Neural progenitor cell (in vitro differentiated cells): Measurements from ENCODE around the gene ALLC. TPM values are rescaled to one million over a fixed set of nuclear protein-coding genes. Genes with fewer than 3 reads are reported as not detected.
"Not testable (repeated sequence)": the region's sequence is repeated elsewhere in the genome, so short reads cannot be mapped to it uniquely, and the experiment has no call there.

ENCODE experiments used
- DNase-seq: peaks from one replicate; pipeline ENCODE4 v3.0.0-alpha.2; 2016; ENCODE audit warnings: low spot score
- H2AFZ ChIP-seq: fragments of 200-600 bp; sonication (generic); replicated peaks from 2 replicates; pipeline ENCODE4 v1.6.1; 2016; ENCODE audit warnings: antibody characterized with exemption
- H3F3A ChIP-seq: fragments of 200-600 bp; sonication (generic); 2 replicates; pipeline ENCODE4 v1.6.1; 2016; ENCODE audit warnings: antibody characterized with exemption, low read depth
- H3K27ac ChIP-seq: fragments of 200-600 bp; sonication (generic); 2 replicates; pipeline ENCODE4 v1.5.1; 2016; ENCODE audit warnings: mild to moderate bottlenecking
- H3K27me3 ChIP-seq: fragments of 200-600 bp; sonication (generic); 2 replicates; pipeline ENCODE4 v1.6.1; 2016; ENCODE audit warnings: mild to moderate bottlenecking, moderate library complexity
- H3K36me3 ChIP-seq: fragments of 200-600 bp; sonication (generic); 2 replicates; pipeline ENCODE4 v1.5.1; 2016
- H3K4me1 ChIP-seq: fragments of 200-600 bp; sonication (generic); 2 replicates; pipeline ENCODE4 v1.6.1; 2016; ENCODE audit warnings: mixed run types
- H3K4me2 ChIP-seq: fragments of 200-600 bp; sonication (generic); 2 replicates; pipeline ENCODE4 v1.6.1; 2016
- H3K4me3 ChIP-seq: fragments of 200-600 bp; sonication (generic); 2 replicates; pipeline ENCODE4 v1.5.1; 2016
- H3K79me2 ChIP-seq: fragments of 200-600 bp; sonication (generic); 2 replicates; pipeline ENCODE4 v1.6.1; 2016; ENCODE audit warnings: low read depth
- H3K9ac ChIP-seq: fragments of 200-600 bp; sonication (generic); 2 replicates; pipeline ENCODE4 v1.6.1; 2016
- H3K9me3 ChIP-seq: fragments of 200-600 bp; sonication (generic); 2 replicates; pipeline ENCODE4 v1.5.1; 2016; ENCODE audit warnings: low read depth
- H4K20me1 ChIP-seq: fragments of 200-600 bp; sonication (generic); 2 replicates; pipeline ENCODE4 v1.6.1; 2016; ENCODE audit warnings: low read depth
- H3K27ac Mint-ChIP-seq: 3 replicates; pipeline ENCODE4 v1.8.0; 2021; ENCODE audit warnings: mixed read lengths
- H3K27me3 Mint-ChIP-seq: 2 replicates; pipeline ENCODE4 v1.8.0; 2022; ENCODE audit warnings: low read depth, mild to moderate bottlenecking, inconsistent platforms, moderate library complexity, mixed read lengths; ENCODE audit not compliant: insufficient read depth
- H3K36me3 Mint-ChIP-seq: 3 replicates; pipeline ENCODE4 v1.8.0; 2021; ENCODE audit warnings: mixed read lengths
- H3K4me1 Mint-ChIP-seq: 3 replicates; pipeline ENCODE4 v1.8.0; 2021; ENCODE audit warnings: mixed read lengths
- H3K4me3 Mint-ChIP-seq: 3 replicates; pipeline ENCODE4 v1.8.0; 2021; ENCODE audit warnings: mild to moderate bottlenecking, moderate library complexity, mixed read lengths
- H3K9me3 Mint-ChIP-seq: 3 replicates; pipeline ENCODE4 v1.8.0; 2020; ENCODE audit warnings: mixed read lengths
- EZH2 ChIP-seq: fragments of 200-600 bp; sonication (generic); IDR thresholded peaks from 2 replicates; pipeline ENCODE4 v1.6.1; 2017; ENCODE audit warnings: antibody characterized with exemption, mild to moderate bottlenecking, moderate library complexity
- EZH2phosphoT487 ChIP-seq: fragments of 200-600 bp; sonication (generic); IDR thresholded peaks from 2 replicates; pipeline ENCODE4 v1.6.1; 2017; ENCODE audit warnings: antibody characterized with exemption
- total RNA-seq: library from RNA; depleted of rRNA; stranded (reverse); fragments of >200 nt; gene quantifications from 2 replicates; pipeline ENCODE4 v1.2.3, GENCODE V29; 2015; ENCODE audit warnings: low replicate concordance
- TF ChIP-seq, protein P1 (sequence below): fragments of 200-600 bp; sonication (generic); IDR thresholded peaks from 2 replicates; pipeline ENCODE4 v1.5.1; 2017; ENCODE audit warnings: antibody characterized with exemption, mild to moderate bottlenecking

Gene ALLC
- total RNA-seq: not detected in 2 replicates

DNA sequence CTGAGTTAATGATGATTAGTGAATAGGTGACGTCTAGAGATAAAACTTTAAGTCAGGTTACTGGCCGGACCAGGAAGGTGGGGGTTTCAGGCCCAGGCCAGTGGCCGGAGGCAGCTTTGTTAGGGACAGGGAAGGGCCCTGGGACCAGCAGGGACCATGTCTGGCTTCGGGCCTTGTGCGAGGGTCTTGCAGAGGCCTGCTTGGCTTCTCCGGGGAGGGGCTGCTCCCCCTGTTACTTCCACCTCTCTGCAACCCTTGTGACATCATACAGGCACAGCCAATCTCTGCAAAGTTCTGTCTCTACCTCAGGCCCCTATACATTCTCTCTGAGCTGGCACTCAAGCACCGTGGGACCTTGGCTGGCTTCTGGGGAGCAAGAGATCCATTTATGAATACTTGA lies at the start of gene ALLC:
Gene ALLC (plus strand): TSS at position 320 of the 400 bp plus-strand sequence. CDS start 12,958 bp downstream, outside the sequence.
- Histone ChIP-seq H3K4me3 (no peak within 1 kb of the TSS), H2AFZ (no peak within 1 kb of the TSS)
- no peak within 1 kb of the TSS for H3K4me3 Mint-ChIP-seq

DNA sequence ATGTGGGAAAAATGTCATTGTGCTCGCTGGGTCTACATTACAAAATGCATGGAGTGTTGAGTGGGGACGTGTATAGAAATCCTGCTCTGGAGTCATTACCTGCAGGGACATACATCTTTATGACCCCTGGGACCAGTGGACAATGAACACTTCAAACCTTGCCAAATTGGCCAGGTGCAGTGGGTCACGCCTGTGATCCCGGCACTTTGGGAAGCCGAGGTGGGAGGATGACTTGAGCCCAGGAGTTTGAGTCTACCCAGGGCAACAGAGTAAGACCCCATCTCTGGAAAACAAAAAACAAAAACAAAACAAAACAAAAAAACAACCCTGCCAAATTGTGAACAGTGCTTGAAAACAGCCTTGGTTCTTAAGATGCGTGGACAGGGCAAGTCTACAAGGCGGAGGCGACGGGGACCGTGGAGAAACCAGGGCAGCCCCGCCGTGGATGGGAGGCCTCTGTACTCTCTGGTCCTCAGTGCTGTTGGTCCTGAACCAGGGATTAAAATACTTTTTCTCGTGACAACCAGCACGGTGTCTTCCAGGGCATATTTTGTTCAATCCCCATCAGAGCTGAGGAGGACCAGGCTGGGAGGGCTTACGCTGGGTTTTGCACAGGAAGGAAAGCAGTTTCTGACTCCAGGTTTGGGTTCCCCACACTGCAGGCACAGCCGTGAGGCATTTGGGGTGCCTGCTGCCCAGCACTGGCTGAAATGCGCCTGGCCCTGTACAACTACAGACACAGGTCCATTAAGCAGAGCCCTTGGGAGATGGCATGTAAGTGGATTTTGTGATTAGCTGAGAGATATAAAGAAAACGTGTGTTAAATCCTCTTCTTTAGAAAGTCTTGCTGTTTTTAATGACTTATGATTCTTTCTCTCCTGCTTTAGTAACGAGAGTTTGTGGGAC lies 49.4 kb upstream of the ALLC start:
- Histone ChIP-seq H3K27ac (no peak overlapping the region), H3K79me2 (no peaks in the 10 kb centered on the region), H3K27me3 (peaks cover 71% of the 10 kb centered on the region), H2AFZ (no peak overlapping the region), H3K36me3 (no peaks in the 10 kb centered on the region), H3K4me2 (no peak overlapping the region), H3K9me3 (no peaks in the 10 kb centered on the region), H3F3A (peaks cover 11% of the 10 kb centered on the region), H3K4me1 (peaks cover 7% of the 10 kb centered on the region), H3K4me3 (no peak overlapping the region), H3K9ac (no peak overlapping the region), H4K20me1 (peaks cover 5% of the 10 kb centered on the region)
- Mint-ChIP-seq H3K36me3 (no peaks in the 10 kb centered on the region), H3K4me1 (peaks cover 34% of the 10 kb centered on the region), H3K27me3 (peaks cover 10% of the 10 kb centered on the region), H3K27ac (no peak overlapping the region), H3K4me3 (no peak overlapping the region), H3K9me3 (peaks cover 12% of the 10 kb centered on the region)
- no peak for TF ChIP-seq EZH2phosphoT487
- TF ChIP-seq, protein P1, sequence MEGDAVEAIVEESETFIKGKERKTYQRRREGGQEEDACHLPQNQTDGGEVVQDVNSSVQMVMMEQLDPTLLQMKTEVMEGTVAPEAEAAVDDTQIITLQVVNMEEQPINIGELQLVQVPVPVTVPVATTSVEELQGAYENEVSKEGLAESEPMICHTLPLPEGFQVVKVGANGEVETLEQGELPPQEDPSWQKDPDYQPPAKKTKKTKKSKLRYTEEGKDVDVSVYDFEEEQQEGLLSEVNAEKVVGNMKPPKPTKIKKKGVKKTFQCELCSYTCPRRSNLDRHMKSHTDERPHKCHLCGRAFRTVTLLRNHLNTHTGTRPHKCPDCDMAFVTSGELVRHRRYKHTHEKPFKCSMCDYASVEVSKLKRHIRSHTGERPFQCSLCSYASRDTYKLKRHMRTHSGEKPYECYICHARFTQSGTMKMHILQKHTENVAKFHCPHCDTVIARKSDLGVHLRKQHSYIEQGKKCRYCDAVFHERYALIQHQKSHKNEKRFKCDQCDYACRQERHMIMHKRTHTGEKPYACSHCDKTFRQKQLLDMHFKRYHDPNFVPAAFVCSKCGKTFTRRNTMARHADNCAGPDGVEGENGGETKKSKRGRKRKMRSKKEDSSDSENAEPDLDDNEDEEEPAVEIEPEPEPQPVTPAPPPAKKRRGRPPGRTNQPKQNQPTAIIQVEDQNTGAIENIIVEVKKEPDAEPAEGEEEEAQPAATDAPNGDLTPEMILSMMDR: no peak
- TF ChIP-seq EZH2: no peak
- no peak for DNase-seq

More for the DNA sequence above, at the start of gene ALLC:
- H3K27me3 Mint-ChIP-seq: peaks cover 15% of the 10 kb centered on the region
- H3F3A ChIP-seq: peaks cover 9% of the 10 kb centered on the region
- peak within 1 kb of the TSS; percentile 96 for H3K27ac Mint-ChIP-seq
- peaks cover 71% of the 10 kb centered on the region for H3K4me1 Mint-ChIP-seq
- H3K36me3 Mint-ChIP-seq: no peaks in the 10 kb centered on the region
- H3K79me2 ChIP-seq: no peaks in the 10 kb centered on the region
- TF ChIP-seq, protein P1: no peak
- TF ChIP-seq EZH2phosphoT487 (no peak), EZH2 (no peak)
- DNase-seq: no peak
- no peaks in the 10 kb centered on the region for H3K27me3 ChIP-seq
- no peaks in the 10 kb centered on the region for H4K20me1 ChIP-seq
- H3K9ac ChIP-seq: no peak within 1 kb of the TSS
- H3K36me3 ChIP-seq: no peaks in the 10 kb centered on the region
- no peak within 1 kb of the TSS for H3K27ac ChIP-seq
- peaks cover 10% of the 10 kb centered on the region for H3K4me1 ChIP-seq
- H3K4me2 ChIP-seq: no peak within 1 kb of the TSS
- peaks cover 4% of the 10 kb centered on the region for H3K9me3 Mint-ChIP-seq
- H3K9me3 ChIP-seq: no peaks in the 10 kb centered on the region

DNA sequence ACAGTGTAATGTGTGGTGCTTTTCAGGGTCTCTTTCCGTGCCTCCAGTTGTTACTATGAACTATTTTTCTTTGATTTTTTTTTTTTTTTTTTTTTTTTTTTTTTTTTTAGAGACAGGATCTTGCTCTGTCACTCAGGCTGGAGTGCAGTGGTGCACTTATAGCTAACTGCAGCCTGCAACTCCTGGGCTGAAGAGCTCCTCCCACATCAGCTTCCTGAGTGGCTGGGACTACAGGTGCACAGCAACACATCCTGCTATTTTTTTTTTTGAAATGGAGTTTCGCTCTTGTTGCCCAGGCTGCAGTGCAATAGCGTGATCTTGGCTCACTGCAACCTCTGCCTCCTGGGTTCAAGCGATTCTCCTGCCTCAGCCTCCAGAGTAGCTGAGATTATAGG lies 48.7 kb upstream of the ALLC start:
- H3K27ac Mint-ChIP-seq, H3K36me3 ChIP-seq, H4K20me1 ChIP-seq, DNase-seq, H3K9ac ChIP-seq, H3K4me2 ChIP-seq, H3K4me3 ChIP-seq, H3K36me3 Mint-ChIP-seq, H2AFZ ChIP-seq, H3K4me1 ChIP-seq, H3K9me3 ChIP-seq, H3K79me2 ChIP-seq, H3K27ac ChIP-seq, H3K4me3 Mint-ChIP-seq: not testable (repeated sequence)
- H3K9me3 Mint-ChIP-seq: peaks cover 13% of the 10 kb centered on the region
- peaks cover 10% of the 10 kb centered on the region for H3K27me3 Mint-ChIP-seq
- peaks cover 34% of the 10 kb centered on the region for H3K4me1 Mint-ChIP-seq
- Histone ChIP-seq H3K27me3 (peaks cover 73% of the 10 kb centered on the region), H3F3A (peaks cover 11% of the 10 kb centered on the region)

DNA sequence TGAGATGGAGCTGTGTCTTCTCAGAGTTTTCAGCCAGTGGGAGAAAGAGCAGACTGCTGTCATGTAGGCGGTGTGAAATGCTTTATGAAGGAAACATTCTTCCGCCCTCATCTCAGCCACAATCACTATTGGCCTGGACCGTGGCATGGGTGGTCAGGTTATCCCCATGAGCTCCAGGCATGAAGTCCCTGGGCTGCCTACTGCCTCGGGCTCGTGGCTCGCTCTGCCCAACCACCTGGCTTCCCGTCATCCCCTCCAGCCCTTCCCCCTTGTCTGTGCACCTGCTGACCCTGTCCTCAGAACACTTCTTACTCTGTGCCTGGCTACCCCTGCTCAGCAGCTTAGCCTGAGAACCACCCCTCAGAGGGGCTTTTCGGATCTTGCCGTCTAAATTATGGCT lies 47.6 kb upstream of the ALLC start:
- H3K4me2 ChIP-seq: no peak overlapping the region
- TF ChIP-seq, protein P1: no peak
- TF ChIP-seq EZH2phosphoT487 (no peak), EZH2 (no peak)
- H3K27ac Mint-ChIP-seq: peak overlapping the region; percentile 50
- no peak overlapping the region for H3K4me3 ChIP-seq
- no peak overlapping the region for H2AFZ ChIP-seq
- peaks cover 73% of the 10 kb centered on the region for H3K27me3 ChIP-seq
- H3K4me1 Mint-ChIP-seq: peaks cover 31% of the 10 kb centered on the region
- H4K20me1 ChIP-seq: peaks cover 5% of the 10 kb centered on the region
- peaks cover 10% of the 10 kb centered on the region for H3K27me3 Mint-ChIP-seq
- no peak for DNase-seq
- H3K79me2 ChIP-seq: no peaks in the 10 kb centered on the region
- no peak overlapping the region for H3K4me3 Mint-ChIP-seq
- H3K4me1 ChIP-seq: peaks cover 7% of the 10 kb centered on the region
- no peaks in the 10 kb centered on the region for H3K9me3 ChIP-seq
- H3F3A ChIP-seq: peaks cover 11% of the 10 kb centered on the region
- H3K36me3 Mint-ChIP-seq: no peaks in the 10 kb centered on the region
- H3K27ac ChIP-seq: no peak overlapping the region
- peaks cover 23% of the 10 kb centered on the region for H3K9me3 Mint-ChIP-seq
- H3K36me3 ChIP-seq: no peaks in the 10 kb centered on the region
- H3K9ac ChIP-seq: no peak overlapping the region
